DMS53 treated with DMSO at 0.1 percent for 48 hours (cell line): ENCODE data around the gene AKAP10.
"Not testable (repeated sequence)": the region's sequence is repeated elsewhere in the genome, so short reads cannot be mapped to it uniquely, and the experiment has no call there.

ENCODE experiments used
- DNase-seq: peaks from one replicate; lab custom pipeline; 2025; ENCODE audit not compliant: unreplicated experiment; lab: John Stamatoyannopoulos, UW

AKAP10 gene

DNA sequence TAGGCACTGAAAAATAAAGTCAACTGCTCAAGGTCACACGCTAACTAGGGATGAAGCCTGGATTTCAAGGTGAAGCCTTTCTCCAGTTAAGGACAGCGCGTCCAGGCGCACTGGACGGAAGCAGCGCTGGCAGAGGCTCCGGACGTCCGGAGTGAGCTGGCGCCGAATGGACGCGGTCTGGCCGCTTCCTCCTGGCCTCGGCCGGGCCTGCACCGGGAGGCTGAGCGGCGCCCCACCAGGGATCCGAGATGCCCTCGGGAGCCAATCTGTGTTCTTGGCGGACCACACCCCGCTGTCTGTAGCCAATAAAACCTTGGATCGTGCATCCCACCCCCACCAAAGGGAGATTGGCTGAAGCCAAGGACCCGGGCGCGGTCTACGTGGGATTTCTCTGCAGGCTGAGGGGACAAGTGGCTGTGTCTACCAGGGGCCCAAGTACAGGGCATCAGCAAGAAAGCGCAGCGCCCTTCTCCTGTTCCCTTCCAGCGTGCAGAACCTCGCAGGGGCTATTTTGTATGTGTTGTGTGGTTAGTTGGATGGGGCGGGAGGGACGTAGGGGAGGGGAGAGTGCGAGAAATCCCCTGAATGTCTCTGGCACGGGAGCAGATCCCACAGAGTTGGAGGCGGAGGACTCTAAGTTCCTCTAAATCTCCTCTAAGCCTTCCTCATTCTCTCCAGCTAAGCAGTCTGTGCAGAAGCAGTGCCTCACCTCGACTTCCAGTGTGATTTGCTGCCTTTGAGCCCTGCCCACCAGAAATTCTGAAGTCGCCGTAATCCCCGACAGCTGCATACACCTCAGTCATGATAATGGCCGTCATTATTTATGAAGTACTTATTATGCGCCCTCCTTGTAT is 2.5 kb upstream of the AKAP10 start:
- DNase-seq = no peak

DNA sequence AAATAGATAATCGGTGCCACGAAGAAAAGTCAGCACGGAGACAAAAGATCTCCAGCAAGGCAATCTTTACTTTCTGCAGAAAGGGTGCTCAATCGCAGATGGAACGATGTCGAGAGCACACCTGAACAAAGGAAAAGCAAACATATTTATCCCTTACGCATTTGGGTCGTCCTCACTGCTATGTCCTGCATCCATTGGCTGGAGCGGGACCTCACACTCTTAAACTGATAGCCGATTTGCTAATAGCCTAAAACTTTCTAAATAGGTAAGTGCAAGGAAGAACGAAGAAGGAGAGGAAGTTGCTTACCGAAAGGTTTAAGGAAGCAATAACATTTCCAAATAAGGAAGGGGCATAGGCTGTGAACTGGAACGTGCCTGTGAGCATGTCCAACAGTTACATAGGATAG is 1.2 kb upstream of the AKAP10 start:
- no peak for DNase-seq

DNA sequence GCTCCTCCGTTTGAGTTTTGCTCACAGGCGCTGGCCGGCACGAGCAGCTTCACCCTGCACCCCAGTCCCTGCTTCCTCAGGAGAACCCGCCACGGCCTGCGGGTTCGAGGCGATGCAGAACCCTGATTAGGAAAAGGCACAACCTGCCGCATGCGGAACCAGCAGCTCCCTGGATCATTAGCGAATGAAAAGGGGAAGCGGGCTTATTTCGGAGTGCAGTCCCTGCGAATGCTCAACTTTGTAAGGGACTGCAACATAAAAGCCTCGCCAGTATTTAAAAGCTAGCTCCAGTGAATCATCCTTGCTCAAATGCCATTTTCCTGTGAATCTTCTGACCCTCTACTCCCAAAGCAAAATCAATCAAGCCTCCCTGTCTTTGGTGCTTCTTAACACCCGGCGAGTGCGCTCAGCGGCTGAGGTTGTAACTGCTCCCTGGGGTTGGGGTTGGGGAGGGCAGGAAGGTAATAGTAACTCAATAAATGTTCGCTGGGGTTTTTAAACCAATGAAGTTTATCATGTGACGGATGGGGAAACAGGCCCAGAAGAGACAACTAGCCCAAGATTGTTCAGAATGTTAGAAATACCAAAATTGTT is 678 bp upstream of the AKAP10 start:
- peak; percentile 22 for DNase-seq

DNA sequence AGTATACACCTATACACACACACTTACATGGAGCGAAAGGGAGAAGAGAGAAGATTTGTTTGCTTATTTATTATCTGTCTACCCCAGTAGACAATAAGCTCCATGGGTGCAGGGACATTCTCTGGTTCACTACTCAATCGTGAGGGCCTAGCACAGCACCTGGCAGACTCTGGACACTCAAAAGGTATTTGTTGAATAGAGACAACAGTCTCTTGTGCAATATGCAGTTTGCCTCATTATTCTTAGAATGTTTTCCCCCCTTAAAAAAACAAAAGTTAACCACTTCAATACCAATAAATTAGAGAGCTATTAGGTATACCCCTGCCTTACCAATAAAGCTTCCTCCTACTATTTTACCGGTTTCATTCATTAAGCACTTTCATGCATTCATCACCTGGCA is 2.0 kb downstream of the AKAP10 start:
- no peak for DNase-seq

DNA sequence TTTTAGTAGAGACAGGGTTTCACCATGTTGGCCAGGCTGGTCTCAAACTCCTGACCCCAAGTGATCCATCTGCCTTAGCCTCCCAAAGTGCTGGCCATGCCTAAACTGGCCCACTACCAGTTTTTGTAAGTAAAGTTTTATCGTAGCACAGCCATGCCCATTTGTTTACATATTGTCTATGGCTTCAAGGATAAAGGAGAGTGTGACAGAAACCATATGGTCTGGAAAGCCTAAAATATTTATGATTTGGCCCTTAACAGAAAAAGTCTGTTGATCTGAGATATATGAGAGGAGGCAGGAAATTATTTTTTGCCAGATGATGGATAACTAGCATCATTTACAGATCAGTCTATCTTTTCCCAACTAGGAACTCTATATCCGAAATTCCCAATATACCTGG is 4.5 kb downstream of the AKAP10 start:
- DNase-seq = no peak

DNA sequence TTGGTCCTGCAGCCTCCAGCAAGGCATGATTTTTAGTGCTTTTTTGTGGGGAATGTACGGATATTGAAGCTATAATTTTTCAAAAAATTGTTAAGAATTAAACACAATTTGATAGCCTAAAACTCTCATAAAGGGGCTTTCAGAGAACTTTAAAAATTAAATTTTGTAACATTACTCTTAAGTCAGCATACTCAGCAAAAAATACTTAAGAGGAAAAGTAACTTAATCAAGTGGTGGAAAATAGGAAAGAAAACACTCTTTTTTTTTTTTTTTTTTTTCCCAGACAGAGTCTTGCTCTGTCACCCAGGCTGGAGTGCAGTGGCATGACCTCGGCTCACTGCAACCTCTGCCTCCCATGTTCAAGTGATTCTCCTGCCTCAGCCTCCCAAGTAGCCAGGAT is 14.7 kb downstream of the AKAP10 start:
- DNase-seq = not testable (repeated sequence)

DNA sequence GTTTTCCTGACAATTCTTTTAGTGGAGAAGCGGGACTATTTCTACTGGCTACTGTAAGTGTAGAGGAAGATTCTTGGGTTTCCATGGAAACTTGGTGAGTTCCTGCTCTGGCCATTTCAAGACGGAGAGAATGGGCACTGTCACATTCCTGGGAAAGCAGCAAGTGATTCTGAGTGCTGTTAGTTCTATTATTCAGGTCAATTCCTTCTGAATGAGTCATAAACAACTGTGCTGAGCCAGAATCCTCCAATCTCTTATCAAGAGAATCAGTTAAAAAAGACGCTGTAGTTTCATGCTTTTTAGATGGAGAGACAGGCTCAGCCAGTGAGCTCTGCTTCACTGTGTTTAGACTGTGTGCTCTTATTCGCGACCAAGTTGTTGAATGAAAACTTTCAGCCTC is 19.6 kb downstream of the AKAP10 start:
- no peak for DNase-seq

DNA sequence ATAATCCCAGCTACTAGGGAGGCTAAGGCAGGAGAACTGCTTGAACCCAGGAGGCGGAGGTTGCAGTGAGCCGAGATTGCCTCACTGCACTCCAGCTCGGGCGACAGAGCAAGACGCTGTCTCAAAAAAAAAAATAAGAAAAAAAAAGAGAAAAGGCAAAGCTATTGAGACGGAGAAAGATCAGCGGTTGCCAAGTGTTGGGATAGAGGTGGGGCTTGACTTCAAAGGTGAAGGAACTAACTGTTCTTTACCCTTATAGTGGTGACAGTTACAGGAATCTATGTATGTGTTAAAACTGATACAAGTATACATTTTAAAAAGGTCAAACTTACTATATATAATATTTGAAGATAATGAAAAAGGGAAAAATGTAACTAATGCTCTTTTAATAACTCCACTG is 22.5 kb downstream of the AKAP10 start:
- DNase-seq = no peak

DNA sequence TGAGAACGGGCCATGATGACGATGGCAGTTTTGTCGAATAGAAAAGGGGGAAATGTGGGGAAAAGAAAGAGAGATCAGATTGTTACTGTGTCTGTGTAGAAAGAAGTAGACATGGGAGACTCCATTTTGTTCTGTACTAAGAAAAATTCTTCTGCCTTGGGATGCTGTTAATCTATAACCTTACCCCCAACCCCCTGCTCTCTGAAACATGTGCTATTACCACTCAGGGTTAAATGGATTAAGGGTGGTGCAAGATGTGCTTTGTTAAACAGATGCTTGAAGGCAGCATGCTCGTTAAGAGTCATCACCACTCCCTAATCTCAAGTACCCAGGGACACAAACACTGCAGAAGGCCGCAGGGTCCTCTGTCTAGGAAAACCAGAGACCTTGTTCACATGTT is 26.2 kb downstream of the AKAP10 start:
- not testable (repeated sequence) for DNase-seq

DNA sequence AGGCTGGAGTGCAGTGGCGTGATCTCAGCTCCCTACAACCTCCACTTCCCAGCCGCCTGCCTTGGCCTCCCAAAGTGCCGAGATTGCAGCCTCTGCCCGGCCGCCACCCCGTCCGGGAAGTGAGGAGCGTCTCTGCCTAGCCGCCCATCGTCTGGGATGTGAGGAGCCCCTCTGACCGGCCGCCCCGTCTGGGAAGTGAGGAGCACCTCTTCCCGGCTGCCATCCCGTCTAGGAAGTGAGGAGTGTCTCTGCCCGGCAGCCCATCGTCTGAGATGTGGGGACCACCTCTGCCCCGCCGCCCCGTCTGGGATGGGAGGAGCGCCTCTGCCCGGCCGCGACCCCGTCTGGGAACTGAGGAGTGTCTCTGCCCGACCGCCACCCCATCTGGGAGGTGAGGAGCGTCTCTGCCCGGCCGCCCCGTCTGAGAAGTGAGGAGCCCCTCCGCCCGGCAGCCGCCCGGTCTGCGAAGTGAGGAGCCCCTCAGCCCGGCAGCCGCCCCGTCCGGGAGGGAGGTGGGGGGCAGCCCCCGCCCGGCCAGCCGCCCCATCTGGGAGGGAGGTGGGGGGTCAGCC is 26.9 kb downstream of the AKAP10 start:
- DNase-seq = not testable (repeated sequence)

DNA sequence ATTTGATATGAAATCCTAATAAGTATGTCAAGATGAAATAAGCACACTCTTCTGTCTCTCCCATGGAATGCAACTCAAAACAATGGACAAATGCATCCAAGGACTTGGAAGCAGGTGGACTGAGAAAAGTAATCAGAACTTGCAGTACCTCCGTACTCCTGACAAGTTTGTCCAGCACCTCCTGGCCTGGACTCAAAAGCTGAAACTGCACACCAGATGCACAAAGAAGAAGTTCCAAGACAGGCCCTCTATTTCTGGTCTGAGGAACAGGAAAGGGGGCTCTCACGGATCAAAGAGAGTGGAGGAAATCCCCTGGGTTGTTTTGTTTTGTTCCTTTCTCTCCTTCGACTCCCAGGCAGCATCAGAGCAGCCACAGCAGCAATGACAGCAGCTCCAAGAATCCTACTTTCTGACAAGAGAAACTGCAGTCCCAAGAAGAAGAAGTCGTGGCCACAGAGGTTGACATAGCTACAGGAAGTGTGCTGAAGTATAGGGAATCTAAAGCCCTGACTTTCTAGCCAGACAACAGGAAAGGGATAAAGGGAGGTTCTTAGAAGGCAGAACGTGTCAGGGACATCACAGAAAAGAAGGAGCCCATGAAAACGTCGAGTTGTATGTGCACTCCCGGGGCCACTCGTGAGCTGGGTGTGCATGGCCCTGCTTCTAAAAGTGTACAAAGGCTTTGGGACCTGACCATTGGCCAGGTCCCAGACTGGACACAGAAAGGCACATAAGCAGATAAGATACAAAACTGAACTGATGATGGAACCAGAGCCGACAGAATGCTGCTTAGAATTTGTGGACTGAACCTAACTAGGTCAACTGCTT is 29.3 kb downstream of the AKAP10 start:
- no peak for DNase-seq

DNA sequence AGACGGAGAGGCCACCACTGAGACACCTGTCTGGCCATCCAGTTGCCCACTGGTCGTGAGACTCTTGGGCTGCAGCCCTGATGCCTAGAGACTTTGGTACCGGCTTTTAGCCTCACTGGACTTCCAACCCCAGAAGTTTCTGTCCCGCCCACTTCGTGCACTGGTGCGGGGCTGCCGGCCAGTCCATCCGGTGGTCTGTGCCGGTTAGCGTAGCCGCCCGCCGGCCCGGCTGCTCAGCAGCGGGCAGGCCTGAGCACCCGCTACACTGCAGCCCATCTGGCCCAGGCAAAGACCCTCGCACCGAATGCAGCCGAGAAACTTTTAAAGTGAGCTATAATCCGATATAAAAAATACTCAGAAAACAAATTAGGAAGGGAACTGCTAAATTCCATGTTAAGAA is 30.7 kb downstream of the AKAP10 start:
- DNase-seq = no peak

DNA sequence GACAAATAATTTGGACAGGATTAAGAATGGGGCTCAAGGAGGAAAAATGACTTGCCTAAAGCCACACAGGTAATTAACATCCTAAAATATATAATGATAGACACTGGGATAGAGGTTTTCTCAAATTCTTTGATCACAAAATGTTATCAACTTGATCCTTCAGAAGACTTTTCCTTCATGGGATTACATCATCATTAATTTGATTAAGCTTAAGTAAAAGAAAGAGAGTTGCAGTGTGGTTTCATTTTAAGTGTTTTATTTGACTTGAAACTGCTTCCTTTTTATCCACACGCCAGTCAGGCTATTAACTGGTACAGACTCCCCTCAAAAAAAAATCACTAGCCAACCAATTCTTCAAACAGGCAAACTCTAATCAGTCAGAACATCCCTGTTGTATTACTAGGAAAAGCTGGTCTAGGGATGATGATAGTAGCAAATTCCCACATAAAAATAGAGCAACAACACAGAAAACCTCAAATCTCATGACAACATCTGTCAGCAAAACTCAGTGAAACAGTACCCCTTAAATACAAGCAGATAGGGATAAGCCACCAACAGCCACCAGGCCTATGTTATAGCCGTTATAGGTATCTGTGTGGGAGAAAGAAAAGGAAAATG is 32.5 kb downstream of the AKAP10 start:
- DNase-seq = no peak

DNA sequence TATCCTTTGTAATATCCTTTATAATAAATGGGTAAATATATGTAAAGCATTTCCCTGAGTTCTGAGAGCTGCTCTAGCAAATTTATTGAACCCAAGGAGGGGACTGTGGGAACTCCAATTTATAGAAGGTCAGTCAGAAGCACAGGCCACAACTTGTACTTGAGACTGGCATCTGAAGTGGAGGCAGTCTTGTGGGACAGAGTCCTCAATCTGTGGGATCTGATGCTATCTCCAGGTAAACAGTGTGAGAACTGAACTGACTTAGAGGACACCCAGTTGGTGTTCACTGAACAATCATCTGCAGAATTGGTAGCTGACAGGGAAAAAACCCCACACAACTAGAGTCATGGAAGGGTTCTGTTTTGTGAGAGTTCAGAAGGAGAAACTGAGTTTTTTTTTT is 34.0 kb downstream of the AKAP10 start:
- DNase-seq = no peak

DNA sequence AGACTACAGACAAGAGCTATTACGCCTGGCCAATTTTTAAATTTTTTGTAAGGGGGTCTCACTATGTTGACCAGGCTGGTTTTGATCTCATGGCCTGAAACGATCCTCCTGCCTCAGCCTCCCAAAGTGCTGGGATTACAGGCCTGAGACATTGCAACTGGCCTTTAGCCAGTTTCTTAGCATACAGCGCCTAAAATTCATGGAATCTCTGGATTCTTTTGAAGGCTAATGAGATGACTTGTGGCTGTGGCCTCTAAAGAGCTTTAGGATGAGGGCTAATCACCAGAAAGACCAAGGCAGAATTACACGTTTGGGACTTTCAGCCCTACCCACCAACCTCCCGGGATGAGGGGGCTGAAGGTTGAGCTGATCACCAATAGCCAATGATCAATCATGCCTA is 34.6 kb downstream of the AKAP10 start:
- DNase-seq = no peak

DNA sequence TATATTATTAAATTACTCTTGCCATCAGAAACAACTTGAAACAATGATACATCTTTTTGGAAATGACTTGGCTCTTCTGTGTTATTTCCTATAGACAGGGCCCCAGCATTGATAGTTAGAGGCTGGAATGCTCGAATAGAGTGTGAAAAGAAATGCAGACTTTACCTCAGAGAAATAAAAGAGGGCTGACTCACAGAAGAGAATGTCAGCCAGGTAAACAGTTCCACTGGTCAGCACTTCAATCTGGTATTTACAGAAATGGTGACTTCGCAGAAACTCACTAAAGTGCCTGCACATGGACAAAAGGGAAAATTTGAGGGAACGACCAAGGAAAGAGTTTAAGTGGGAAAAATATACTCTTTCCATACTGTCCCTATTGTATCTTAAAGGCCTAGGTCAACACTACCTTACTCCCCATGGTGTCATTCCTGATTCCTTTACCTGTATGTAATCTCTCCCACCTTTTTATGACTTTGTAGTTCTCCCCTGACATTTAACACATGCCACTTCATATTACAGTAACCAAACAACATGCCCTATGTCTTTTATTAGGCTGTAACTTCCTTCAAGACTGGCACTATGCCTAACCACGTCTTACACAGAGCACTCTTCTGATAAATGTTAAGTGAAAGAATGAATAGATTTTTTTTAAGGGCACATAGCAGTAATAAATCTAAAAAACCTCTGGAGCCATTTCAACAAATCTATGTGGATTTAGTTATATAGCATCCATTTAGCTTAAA is 36.7 kb downstream of the AKAP10 start:
- DNase-seq = no peak

DNA sequence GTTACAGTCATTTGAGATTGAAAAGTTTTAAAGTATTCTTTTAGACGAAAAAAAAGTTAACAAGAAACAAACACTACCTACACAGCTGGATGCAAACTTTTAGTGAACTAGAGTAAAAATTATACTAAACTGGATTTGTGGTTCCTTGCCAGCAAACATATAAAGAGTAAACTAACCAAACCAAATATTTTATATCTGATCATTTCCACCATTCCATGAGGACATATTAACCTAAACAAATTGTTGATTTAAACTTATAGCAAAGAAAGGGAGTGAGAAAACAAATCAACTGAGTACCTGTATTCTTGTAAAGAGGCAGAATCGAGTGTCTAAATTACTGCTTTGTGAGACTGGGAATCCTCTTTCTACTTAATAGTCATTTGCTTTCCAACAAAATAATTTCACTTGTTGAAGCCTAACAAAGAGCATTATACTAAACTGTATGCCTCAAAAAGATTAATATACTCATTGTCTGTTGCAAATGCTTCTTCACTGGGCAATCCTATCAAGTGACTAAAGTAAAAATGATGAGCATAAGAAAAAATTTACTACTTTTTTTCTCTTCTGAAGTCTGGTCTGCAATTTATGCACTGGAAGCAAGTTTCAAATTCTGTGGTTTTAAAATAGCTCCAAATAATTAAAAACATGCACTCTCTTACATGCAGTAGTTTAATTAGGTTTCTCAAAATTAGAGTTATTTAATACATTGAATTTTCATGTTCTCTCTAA is 37.5 kb downstream of the AKAP10 start:
- DNase-seq = no peak

DNA sequence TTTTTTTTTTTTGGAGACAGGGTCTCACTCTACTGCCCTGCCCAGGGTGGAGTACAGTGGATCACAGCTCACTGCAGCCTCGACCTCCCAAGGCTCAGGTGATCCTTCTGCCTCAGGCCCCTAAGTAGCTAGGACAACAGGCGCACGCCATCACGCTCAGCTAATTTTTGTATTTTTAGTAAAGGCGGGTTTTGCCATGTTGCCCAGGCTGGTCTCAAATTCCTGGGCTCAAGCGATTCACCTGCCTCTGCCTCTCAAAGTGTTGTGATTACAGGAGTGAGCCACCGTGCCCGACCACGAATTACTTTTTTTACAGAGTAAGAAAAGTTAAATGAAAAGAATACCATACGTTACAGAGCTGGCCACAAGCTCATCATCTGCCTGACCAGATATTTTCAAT is 38.9 kb downstream of the AKAP10 start:
- no peak for DNase-seq

DNA sequence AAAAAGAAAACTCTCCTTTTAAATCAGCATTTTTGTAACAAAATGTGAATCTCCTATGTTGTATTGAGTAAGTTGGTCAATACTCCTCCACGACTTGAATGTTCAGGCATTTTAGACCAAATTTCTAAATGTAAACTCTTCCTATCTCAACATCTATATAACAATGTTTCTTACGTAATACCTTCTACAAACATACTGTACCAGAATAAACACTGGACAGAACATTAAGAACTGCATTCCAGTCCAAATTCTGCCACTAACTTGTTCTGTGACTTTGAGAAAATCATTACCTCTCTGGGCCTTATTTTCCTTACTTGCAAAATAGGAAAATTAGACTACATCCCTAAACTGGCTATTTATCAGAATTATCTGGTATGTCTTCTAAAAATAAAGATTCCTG is 40.1 kb downstream of the AKAP10 start:
- DNase-seq = no peak

DNA sequence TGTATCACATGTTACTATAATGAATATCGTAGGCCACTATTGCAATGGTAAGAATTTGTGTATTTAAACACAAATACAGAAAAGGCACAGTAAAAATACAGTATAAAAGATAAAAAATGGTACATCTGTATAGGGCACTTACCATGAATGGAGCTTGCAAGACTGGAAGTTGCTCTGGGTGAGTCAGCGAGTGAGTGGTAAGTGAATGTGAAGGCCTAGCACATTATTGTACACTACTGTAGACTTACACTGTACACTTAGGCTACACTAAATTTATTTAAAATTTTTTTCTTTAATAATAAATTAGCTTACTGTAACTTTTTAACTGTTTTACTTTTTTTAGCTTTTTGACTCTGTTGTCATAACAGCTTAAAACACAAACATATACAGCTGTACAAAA is 42.5 kb downstream of the AKAP10 start:
- no peak for DNase-seq
